ENCODE results near the gene CDK6. TPM values are rescaled to one million over a fixed set of nuclear protein-coding genes. Genes with fewer than 3 reads are reported as not detected.

CDK6 gene
- total RNA-seq, 1 experiment from 2014 or later = 38.7 TPM

DNA sequence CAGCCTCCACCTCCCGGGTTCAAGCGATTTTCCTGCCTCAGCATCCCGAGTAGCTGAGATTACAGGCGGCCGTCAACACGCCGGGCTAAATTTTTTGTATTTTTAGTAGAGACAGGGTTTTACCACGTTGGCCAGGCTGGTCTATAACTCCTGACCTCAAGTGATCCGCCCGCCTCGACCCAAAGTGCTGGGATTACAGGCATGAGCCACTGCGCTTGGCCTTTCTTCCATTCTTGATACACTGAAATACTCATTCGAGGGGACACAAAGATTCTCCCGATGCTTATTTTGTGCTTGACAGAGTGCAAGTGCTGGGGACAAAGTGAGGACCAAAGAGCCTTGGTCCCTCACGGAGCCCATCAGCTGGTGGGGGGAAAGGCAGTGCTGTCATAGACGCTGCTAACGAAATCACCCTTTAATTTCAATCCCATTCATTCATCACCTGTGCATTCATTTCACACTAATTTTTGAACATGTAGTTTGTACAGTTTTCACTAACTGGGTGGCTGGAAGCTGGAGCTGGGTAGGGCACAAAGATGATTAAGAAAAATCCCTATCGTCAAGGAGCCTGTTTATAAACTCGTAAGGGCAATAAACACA, 245.6 kb downstream of the CDK6 start:
- H3K27ac ChIP-seq (ENCODE audit: low read length) = no peak overlapping the region
- H3K4me2 ChIP-seq (ENCODE audit: low read length) = peak overlapping the region; percentile 89
- ATAC-seq (no peak), DNase-seq (no peak)
- ChIA-PET CTCF (interaction anchor here (0.7 kb wide), 1 partner anchor 17 kb away, joined by 8 read pairs; no protein-coding TSS in a partner anchor), POLR2A (ENCODE audit: unreplicated experiment) (interaction anchor here (1.2 kb wide), 1 partner anchor 62 kb away, joined by 26 read pairs; the partner anchor contains the start of genes PEX1 and RBM48)
- H3K9me2 ChIP-seq (replicated peaks; ENCODE audit: low read length) = no peaks in the 10 kb centered on the region
- peaks cover 31% of the 10 kb centered on the region for H3K4me1 ChIP-seq (ENCODE audit: insufficient read depth, low read length)
- H3K9ac ChIP-seq (ENCODE audit: low read length) = peak overlapping the region; percentile 98; the same call in 1 of the 2 replicates
- TF ChIP-seq, protein P1, sequence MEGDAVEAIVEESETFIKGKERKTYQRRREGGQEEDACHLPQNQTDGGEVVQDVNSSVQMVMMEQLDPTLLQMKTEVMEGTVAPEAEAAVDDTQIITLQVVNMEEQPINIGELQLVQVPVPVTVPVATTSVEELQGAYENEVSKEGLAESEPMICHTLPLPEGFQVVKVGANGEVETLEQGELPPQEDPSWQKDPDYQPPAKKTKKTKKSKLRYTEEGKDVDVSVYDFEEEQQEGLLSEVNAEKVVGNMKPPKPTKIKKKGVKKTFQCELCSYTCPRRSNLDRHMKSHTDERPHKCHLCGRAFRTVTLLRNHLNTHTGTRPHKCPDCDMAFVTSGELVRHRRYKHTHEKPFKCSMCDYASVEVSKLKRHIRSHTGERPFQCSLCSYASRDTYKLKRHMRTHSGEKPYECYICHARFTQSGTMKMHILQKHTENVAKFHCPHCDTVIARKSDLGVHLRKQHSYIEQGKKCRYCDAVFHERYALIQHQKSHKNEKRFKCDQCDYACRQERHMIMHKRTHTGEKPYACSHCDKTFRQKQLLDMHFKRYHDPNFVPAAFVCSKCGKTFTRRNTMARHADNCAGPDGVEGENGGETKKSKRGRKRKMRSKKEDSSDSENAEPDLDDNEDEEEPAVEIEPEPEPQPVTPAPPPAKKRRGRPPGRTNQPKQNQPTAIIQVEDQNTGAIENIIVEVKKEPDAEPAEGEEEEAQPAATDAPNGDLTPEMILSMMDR (conservative IDR thresholded peaks at IDR 0.05; ENCODE audit: low read depth, low read length) = no peak
- TF ChIP-seq EZH2phosphoT487 (IDR thresholded peaks at IDR 0.05; ENCODE audit: borderline replicate concordance, low read length) (no peak), EZH2 (IDR thresholded peaks at IDR 0.05; ENCODE audit: low read length, unreplicated experiment) (no peak)
- H3K79me2 ChIP-seq (ENCODE audit: low read length) = peaks cover 43% of the 10 kb centered on the region
- H3K4me3 ChIP-seq (ENCODE audit: low read length) = peak overlapping the region; percentile 98
- H4K20me1 ChIP-seq (ENCODE audit: low read length) = peaks cover 39% of the 10 kb centered on the region
- H3F3A ChIP-seq (ENCODE audit: low read length, unreplicated experiment) = no peaks in the 10 kb centered on the region
- peak overlapping the region; percentile 25; the same call in 1 of the 2 replicates for H2AFZ ChIP-seq (ENCODE audit: low read length)
- H3K27me3 ChIP-seq (ENCODE audit: low read length) = no peaks in the 10 kb centered on the region
- peaks cover 4% of the 10 kb centered on the region; the same call in 1 of the 2 replicates for H3K36me3 ChIP-seq (ENCODE audit: low read depth, low read length)
- BruUV-seq (replicated peaks) = TSS peak; percentile 62
- no peaks in the 10 kb centered on the region for H3K9me3 ChIP-seq (ENCODE audit: low read length)
- intact Hi-C loops (cut with micrococcal nuclease) = no loop called here

DNA sequence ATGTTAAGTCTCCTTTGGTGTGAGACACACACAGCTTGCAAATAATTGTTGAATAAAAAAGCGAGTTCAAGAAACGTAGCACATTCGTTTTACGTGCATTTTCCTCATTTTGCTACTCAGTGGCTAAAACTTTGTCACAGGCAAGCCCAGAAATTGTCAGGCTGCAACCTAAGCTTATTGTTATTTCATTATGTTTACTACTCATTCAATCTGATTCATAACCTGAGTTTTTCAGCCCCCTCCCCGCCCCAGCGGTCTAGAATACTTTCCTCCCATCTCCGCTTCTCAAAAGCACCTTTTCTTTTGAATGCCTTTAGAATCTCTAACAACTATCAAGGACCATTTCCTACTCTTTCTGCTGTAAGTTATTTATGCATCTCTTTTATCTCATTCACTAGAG, 247.3 kb downstream of the CDK6 start:
- peaks cover 19% of the 10 kb centered on the region for H3K4me1 ChIP-seq (ENCODE audit: insufficient read depth, low read length)
- ATAC-seq = no peak
- ChIA-PET POLR2A (ENCODE audit: unreplicated experiment) (no interaction called here), CTCF (interaction anchor here (1.0 kb wide), 1 partner anchor 21 kb away, joined by 3 read pairs; no protein-coding TSS in a partner anchor)
- peak overlapping the region; percentile 89 for H3K4me2 ChIP-seq (ENCODE audit: low read length)
- peak overlapping the region; percentile 98 for H3K9ac ChIP-seq (ENCODE audit: low read length)
- H3K36me3 ChIP-seq (ENCODE audit: low read depth, low read length) = peaks cover 14% of the 10 kb centered on the region
- peak overlapping the region; percentile 98 for H3K4me3 ChIP-seq (ENCODE audit: low read length)
- TF ChIP-seq, protein P1 (conservative IDR thresholded peaks at IDR 0.05; ENCODE audit: low read depth, low read length) = no peak
- TF ChIP-seq EZH2 (IDR thresholded peaks at IDR 0.05; ENCODE audit: low read length, unreplicated experiment) (no peak), EZH2phosphoT487 (IDR thresholded peaks at IDR 0.05; ENCODE audit: borderline replicate concordance, low read length) (no peak)
- H2AFZ ChIP-seq (ENCODE audit: low read length) = no peak overlapping the region
- intact Hi-C loops (cut with micrococcal nuclease) = no loop called here
- H3K27me3 ChIP-seq (ENCODE audit: low read length) = no peaks in the 10 kb centered on the region
- no peaks in the 10 kb centered on the region for H3F3A ChIP-seq (ENCODE audit: low read length, unreplicated experiment)
- H3K9me3 ChIP-seq (ENCODE audit: low read length) = no peaks in the 10 kb centered on the region
- no TSS peak for BruUV-seq (replicated peaks)
- peaks cover 61% of the 10 kb centered on the region for H3K79me2 ChIP-seq (ENCODE audit: low read length)
- no peak for DNase-seq
- peaks cover 56% of the 10 kb centered on the region for H4K20me1 ChIP-seq (ENCODE audit: low read length)
- H3K27ac ChIP-seq (ENCODE audit: low read length) = no peak overlapping the region
- H3K9me2 ChIP-seq (replicated peaks; ENCODE audit: low read length) = no peaks in the 10 kb centered on the region

DNA sequence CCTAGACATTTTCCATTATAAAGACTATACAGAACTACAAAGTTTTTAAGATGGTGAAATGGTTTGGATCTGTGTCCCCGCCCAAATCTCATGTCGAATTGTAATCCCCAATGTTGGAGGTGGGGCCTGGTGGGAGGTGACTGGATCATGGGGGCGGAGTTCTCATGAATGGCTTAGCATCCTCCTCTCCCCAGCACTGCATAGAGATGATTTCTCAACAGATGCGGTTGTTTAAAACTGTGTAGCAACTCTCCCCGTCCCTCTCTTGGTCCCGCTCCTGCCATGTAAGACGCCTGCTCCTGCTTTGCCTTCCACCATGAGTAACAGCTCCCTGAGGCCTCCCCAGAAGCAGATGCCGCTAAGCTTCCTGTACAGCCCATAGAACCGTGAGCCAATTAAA, 247.8 kb downstream of the CDK6 start:
- Histone ChIP-seq H2AFZ (ENCODE audit: low read length) (no peak overlapping the region), H3K9me3 (ENCODE audit: low read length) (no peaks in the 10 kb centered on the region), H3K27ac (ENCODE audit: low read length) (no peak overlapping the region), H3K9ac (ENCODE audit: low read length) (peak overlapping the region; percentile 98), H3K4me3 (ENCODE audit: low read length) (peak overlapping the region; percentile 98), H4K20me1 (ENCODE audit: low read length) (peaks cover 57% of the 10 kb centered on the region), H3K27me3 (ENCODE audit: low read length) (no peaks in the 10 kb centered on the region), H3K4me1 (ENCODE audit: insufficient read depth, low read length) (peaks cover 19% of the 10 kb centered on the region), H3K79me2 (ENCODE audit: low read length) (peaks cover 66% of the 10 kb centered on the region), H3K36me3 (ENCODE audit: low read depth, low read length) (peaks cover 14% of the 10 kb centered on the region), H3K4me2 (ENCODE audit: low read length) (peak overlapping the region; percentile 89), H3F3A (ENCODE audit: low read length, unreplicated experiment) (no peaks in the 10 kb centered on the region), H3K9me2 (replicated peaks; ENCODE audit: low read length) (no peaks in the 10 kb centered on the region)
- CTCF ChIA-PET = interaction anchor here (1.0 kb wide), 1 partner anchor 22 kb away, joined by 3 read pairs; no protein-coding TSS in a partner anchor
- DNase-seq = no peak
- POLR2A ChIA-PET (ENCODE audit: unreplicated experiment) = no interaction called here
- no peak for ATAC-seq
- TF ChIP-seq, protein P1 (conservative IDR thresholded peaks at IDR 0.05; ENCODE audit: low read depth, low read length) = no peak
- TF ChIP-seq EZH2 (IDR thresholded peaks at IDR 0.05; ENCODE audit: low read length, unreplicated experiment) (no peak), EZH2phosphoT487 (IDR thresholded peaks at IDR 0.05; ENCODE audit: borderline replicate concordance, low read length) (no peak)
- intact Hi-C loops (cut with micrococcal nuclease) = no loop called here
- BruUV-seq (replicated peaks) = no TSS peak
